ENCODE measurements around the gene FAM110A.

Gene FAM110A

GRCh38 chr20:856361-856775 lies 22.9 kb downstream of the FAM110A start:
- no peak overlapping the region for H3K9ac ChIP-seq (ENCODE audit: low read length in 2 of 2)
- H3K27ac ChIP-seq (ENCODE audit: low read length), result no peak overlapping the region
- H3K27me3 ChIP-seq (ENCODE audit: control insufficient read depth in 1 of 2, insufficient read depth in 2 of 2, low read length in 2 of 2), result no peaks in the 10 kb centered on the region
- H3K36me3 ChIP-seq (ENCODE audit: control insufficient read depth in 2 of 2, insufficient read depth in 2 of 2, low read length in 2 of 2), result no peaks in the 10 kb centered on the region
- H3K4me3 ChIP-seq (ENCODE audit: low read length in 2 of 2), result no peak overlapping the region
- no peaks in the 10 kb centered on the region for H3K4me1 ChIP-seq (ENCODE audit: control insufficient read depth, insufficient read depth, low read length)
- no peaks in the 10 kb centered on the region for H3K9me3 ChIP-seq (ENCODE audit: control insufficient read depth in 2 of 2, low read length in 2 of 2)

- no peak overlapping the region for H3K27ac ChIP-seq (ENCODE audit: low read length)
- H3K27me3 ChIP-seq (ENCODE audit: control insufficient read depth in 1 of 2, insufficient read depth in 2 of 2, low read length in 2 of 2), result no peaks in the 10 kb centered on the region
- H3K4me3 ChIP-seq (ENCODE audit: low read length in 2 of 2), result no peak overlapping the region
- H3K36me3 ChIP-seq (ENCODE audit: control insufficient read depth in 2 of 2, insufficient read depth in 2 of 2, low read length in 2 of 2), result no peaks in the 10 kb centered on the region
- no peak overlapping the region for H3K9ac ChIP-seq (ENCODE audit: low read length in 2 of 2)
- H3K9me3 ChIP-seq (ENCODE audit: control insufficient read depth in 2 of 2, low read length in 2 of 2), result no peaks in the 10 kb centered on the region
- H3K4me1 ChIP-seq (ENCODE audit: control insufficient read depth, insufficient read depth, low read length), result no peaks in the 10 kb centered on the region
Measured at GRCh38 chr20:858011-858410, 24.5 kb downstream of the FAM110A start.

GRCh38 chr20:859751-860231 lies 26.3 kb downstream of the FAM110A start:
- H3K9ac ChIP-seq (ENCODE audit: low read length in 2 of 2), result no peak overlapping the region
- H3K27ac ChIP-seq (ENCODE audit: low read length), result no peak overlapping the region
- no peaks in the 10 kb centered on the region for H3K4me1 ChIP-seq (ENCODE audit: control insufficient read depth, insufficient read depth, low read length)
- H3K9me3 ChIP-seq (ENCODE audit: control insufficient read depth in 2 of 2, low read length in 2 of 2), result no peaks in the 10 kb centered on the region
- H3K4me3 ChIP-seq (ENCODE audit: low read length in 2 of 2), result no peak overlapping the region
- peaks cover 0 to 2% of the 10 kb centered on the region in 2 donors for H3K27me3 ChIP-seq (ENCODE audit: control insufficient read depth in 1 of 2, insufficient read depth in 2 of 2, low read length in 2 of 2)
- no peaks in the 10 kb centered on the region for H3K36me3 ChIP-seq (ENCODE audit: control insufficient read depth in 2 of 2, insufficient read depth in 2 of 2, low read length in 2 of 2)

DNA sequence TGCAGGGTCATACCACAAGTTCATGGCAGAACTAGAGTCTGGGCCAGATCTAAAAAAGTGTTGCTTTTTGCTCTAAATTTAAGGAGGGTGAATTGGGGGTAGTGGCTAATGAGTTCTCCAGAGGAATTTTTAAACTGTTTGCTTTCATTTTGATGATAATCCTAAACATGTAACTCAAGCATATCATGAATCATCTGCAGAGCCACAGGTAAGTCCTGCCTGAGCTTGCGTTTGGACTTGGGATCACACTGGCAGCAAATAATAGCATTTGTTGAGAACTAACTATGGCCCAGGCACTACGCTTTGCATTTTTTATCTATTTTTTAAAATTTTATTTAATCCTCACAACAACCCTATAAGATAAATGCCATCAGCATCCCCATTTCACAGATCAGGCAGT lies 27.4 kb downstream of the FAM110A start:
- H3K4me1 ChIP-seq (ENCODE audit: control insufficient read depth, insufficient read depth, low read length), result no peaks in the 10 kb centered on the region
- H3K4me3 ChIP-seq (ENCODE audit: low read length in 2 of 2), result no peak overlapping the region
- peaks cover 0 to 2% of the 10 kb centered on the region in 2 donors for H3K9me3 ChIP-seq (ENCODE audit: control insufficient read depth in 2 of 2, low read length in 2 of 2)
- H3K9ac ChIP-seq (ENCODE audit: low read length in 2 of 2), result no peak overlapping the region
- no peaks in the 10 kb centered on the region for H3K36me3 ChIP-seq (ENCODE audit: control insufficient read depth in 2 of 2, insufficient read depth in 2 of 2, low read length in 2 of 2)
- peaks cover 0 to 4% of the 10 kb centered on the region in 2 donors for H3K27me3 ChIP-seq (ENCODE audit: control insufficient read depth in 1 of 2, insufficient read depth in 2 of 2, low read length in 2 of 2)
- H3K27ac ChIP-seq (ENCODE audit: low read length), result no peak overlapping the region

GRCh38 chr20:865440-865839 lies 31.9 kb downstream of the FAM110A start:
- Histone ChIP-seq H3K27ac (ENCODE audit: low read length) (no peak overlapping the region), H3K27me3 (ENCODE audit: control insufficient read depth in 1 of 2, insufficient read depth in 2 of 2, low read length in 2 of 2) (peaks cover 0 to 9% of the 10 kb centered on the region in 2 donors), H3K9me3 (ENCODE audit: control insufficient read depth in 2 of 2, low read length in 2 of 2) (peaks cover 0 to 2% of the 10 kb centered on the region in 2 donors), H3K4me1 (ENCODE audit: control insufficient read depth, insufficient read depth, low read length) (no peaks in the 10 kb centered on the region), H3K9ac (ENCODE audit: low read length in 2 of 2) (no peak overlapping the region), H3K36me3 (ENCODE audit: control insufficient read depth in 2 of 2, insufficient read depth in 2 of 2, low read length in 2 of 2) (no peaks in the 10 kb centered on the region), H3K4me3 (ENCODE audit: low read length in 2 of 2) (no peak overlapping the region)

GRCh38 chr20:868279-868678 lies 34.8 kb downstream of the FAM110A start:
- Histone ChIP-seq H3K27me3 (ENCODE audit: control insufficient read depth in 1 of 2, insufficient read depth in 2 of 2, low read length in 2 of 2) (peaks cover 0 to 15% of the 10 kb centered on the region in 2 donors), H3K9me3 (ENCODE audit: control insufficient read depth in 2 of 2, low read length in 2 of 2) (peaks cover 0 to 2% of the 10 kb centered on the region in 2 donors), H3K4me1 (ENCODE audit: control insufficient read depth, insufficient read depth, low read length) (no peaks in the 10 kb centered on the region), H3K9ac (ENCODE audit: low read length in 2 of 2) (no peak overlapping the region), H3K36me3 (ENCODE audit: control insufficient read depth in 2 of 2, insufficient read depth in 2 of 2, low read length in 2 of 2) (no peaks in the 10 kb centered on the region), H3K4me3 (ENCODE audit: low read length in 2 of 2) (no peak overlapping the region), H3K27ac (ENCODE audit: low read length) (no peak overlapping the region)

GRCh38 chr20:869606-870005 lies 36.1 kb downstream of the FAM110A start:
- Histone ChIP-seq H3K9ac (ENCODE audit: low read length in 2 of 2) (no peak overlapping the region), H3K4me3 (ENCODE audit: low read length in 2 of 2) (no peak overlapping the region), H3K27ac (ENCODE audit: low read length) (no peak overlapping the region), H3K27me3 (ENCODE audit: control insufficient read depth in 1 of 2, insufficient read depth in 2 of 2, low read length in 2 of 2) (peaks cover 5 to 14% of the 10 kb centered on the region in 2 donors), H3K9me3 (ENCODE audit: control insufficient read depth in 2 of 2, low read length in 2 of 2) (peaks cover 0 to 2% of the 10 kb centered on the region in 2 donors), H3K36me3 (ENCODE audit: control insufficient read depth in 2 of 2, insufficient read depth in 2 of 2, low read length in 2 of 2) (no peaks in the 10 kb centered on the region), H3K4me1 (ENCODE audit: control insufficient read depth, insufficient read depth, low read length) (no peaks in the 10 kb centered on the region)

GRCh38 chr20:870758-871157 lies 37.2 kb downstream of the FAM110A start:
- Histone ChIP-seq H3K4me1 (ENCODE audit: control insufficient read depth, insufficient read depth, low read length) (no peaks in the 10 kb centered on the region), H3K27me3 (ENCODE audit: control insufficient read depth in 1 of 2, insufficient read depth in 2 of 2, low read length in 2 of 2) (peaks cover 5 to 11% of the 10 kb centered on the region in 2 donors), H3K9me3 (ENCODE audit: control insufficient read depth in 2 of 2, low read length in 2 of 2) (no peaks in the 10 kb centered on the region), H3K4me3 (ENCODE audit: low read length in 2 of 2) (no peak overlapping the region), H3K27ac (ENCODE audit: low read length) (no peak overlapping the region), H3K9ac (ENCODE audit: low read length in 2 of 2) (no peak overlapping the region), H3K36me3 (ENCODE audit: control insufficient read depth in 2 of 2, insufficient read depth in 2 of 2, low read length in 2 of 2) (no peaks in the 10 kb centered on the region)

- Histone ChIP-seq H3K4me3 (ENCODE audit: low read length in 2 of 2) (no peak overlapping the region), H3K9ac (ENCODE audit: low read length in 2 of 2) (no peak overlapping the region), H3K4me1 (ENCODE audit: control insufficient read depth, insufficient read depth, low read length) (no peaks in the 10 kb centered on the region), H3K27ac (ENCODE audit: low read length) (no peak overlapping the region), H3K36me3 (ENCODE audit: control insufficient read depth in 2 of 2, insufficient read depth in 2 of 2, low read length in 2 of 2) (no peaks in the 10 kb centered on the region), H3K9me3 (ENCODE audit: control insufficient read depth in 2 of 2, low read length in 2 of 2) (no peaks in the 10 kb centered on the region), H3K27me3 (ENCODE audit: control insufficient read depth in 1 of 2, insufficient read depth in 2 of 2, low read length in 2 of 2) (peaks cover 5 to 11% of the 10 kb centered on the region in 2 donors)
Measured at GRCh38 chr20:871436-871835, 37.9 kb downstream of the FAM110A start.

DNA sequence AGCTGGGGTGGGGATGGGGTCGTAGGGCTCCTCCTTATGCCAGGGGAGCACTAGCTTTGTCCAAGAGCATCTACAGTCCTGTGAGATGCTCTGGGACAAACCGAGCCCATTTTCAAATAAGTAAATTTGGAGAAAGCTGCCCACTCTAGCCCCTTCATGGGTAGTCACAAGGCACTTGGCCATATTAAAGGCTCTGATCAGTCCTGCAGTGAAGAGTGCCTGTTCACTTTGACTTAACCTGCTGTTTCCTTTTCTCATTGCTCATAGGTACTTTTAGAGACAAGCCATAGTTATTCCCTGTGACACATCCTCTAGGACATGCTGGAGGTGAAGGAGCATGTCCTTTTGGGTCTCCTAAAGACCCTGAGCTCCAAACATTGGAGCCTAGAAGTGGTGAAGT lies 38.4 kb downstream of the FAM110A start:
- no peaks in the 10 kb centered on the region for H3K9me3 ChIP-seq (ENCODE audit: control insufficient read depth in 2 of 2, low read length in 2 of 2)
- H3K4me3 ChIP-seq (ENCODE audit: low read length in 2 of 2), result no peak overlapping the region
- no peak overlapping the region for H3K27ac ChIP-seq (ENCODE audit: low read length)

GRCh38 chr20:872855-873520 lies 39.5 kb downstream of the FAM110A start:
- H3K4me3 ChIP-seq (ENCODE audit: low read length in 2 of 2), result no peak overlapping the region

More for the DNA sequence above, 38.4 kb downstream of the FAM110A start:
- Histone ChIP-seq H3K9ac (ENCODE audit: low read length in 2 of 2) (no peak overlapping the region), H3K27me3 (ENCODE audit: control insufficient read depth in 1 of 2, insufficient read depth in 2 of 2, low read length in 2 of 2) (peaks cover 5 to 11% of the 10 kb centered on the region in 2 donors), H3K4me1 (ENCODE audit: control insufficient read depth, insufficient read depth, low read length) (no peaks in the 10 kb centered on the region), H3K36me3 (ENCODE audit: control insufficient read depth in 2 of 2, insufficient read depth in 2 of 2, low read length in 2 of 2) (no peaks in the 10 kb centered on the region)

More at GRCh38 chr20:872855-873520, 39.5 kb downstream of the FAM110A start:
- H3K4me1 ChIP-seq (ENCODE audit: control insufficient read depth, insufficient read depth, low read length), result no peaks in the 10 kb centered on the region
- H3K9me3 ChIP-seq (ENCODE audit: control insufficient read depth in 2 of 2, low read length in 2 of 2), result no peaks in the 10 kb centered on the region
- H3K36me3 ChIP-seq (ENCODE audit: control insufficient read depth in 2 of 2, insufficient read depth in 2 of 2, low read length in 2 of 2), result no peaks in the 10 kb centered on the region
- H3K27me3 ChIP-seq (ENCODE audit: control insufficient read depth in 1 of 2, insufficient read depth in 2 of 2, low read length in 2 of 2), result peaks cover 5 to 11% of the 10 kb centered on the region in 2 donors
- H3K27ac ChIP-seq (ENCODE audit: low read length), result no peak overlapping the region
- H3K9ac ChIP-seq (ENCODE audit: low read length in 2 of 2), result no peak overlapping the region
